ENCODE data around the gene PSG6. TPM values are rescaled to one million over a fixed set of nuclear protein-coding genes. Genes with fewer than 3 reads are reported as not detected.

Gene PSG6
- total RNA-seq, 1 donor from 2014 or later, result not detected

Other genes starting within 250 kb of the PSG6 start
- 0.50 and 1.0 TPM in 2 replicates for gene PSG3, start 177.4 kb downstream of the PSG6 start, total RNA-seq
- 0.05 and 0.17 TPM in 2 replicates for gene PSG8, start 152.2 kb downstream of the PSG6 start, total RNA-seq
- gene PSG1, start 38.2 kb downstream of the PSG6 start, total RNA-seq, result 0.35 and 0.70 TPM in 2 replicates
- not detected in 2 replicates for gene PSG7, start 19.3 kb upstream of the PSG6 start, total RNA-seq
- not detected in 2 replicates for gene PSG11, start 108.6 kb upstream of the PSG6 start, total RNA-seq
- gene PSG2, start 164.8 kb upstream of the PSG6 start, total RNA-seq, result not detected in 2 replicates

Data from renal cortical epithelial cell (primary cell).